ENCODE measurements around the gene TSKU. TPM values are rescaled to one million over a fixed set of nuclear protein-coding genes. Genes with fewer than 3 reads are reported as not detected.
"Not testable (repeated sequence)": the region's sequence is repeated elsewhere in the genome, so short reads cannot be mapped to it uniquely, and the experiment has no call there.

Gene TSKU, protein sequence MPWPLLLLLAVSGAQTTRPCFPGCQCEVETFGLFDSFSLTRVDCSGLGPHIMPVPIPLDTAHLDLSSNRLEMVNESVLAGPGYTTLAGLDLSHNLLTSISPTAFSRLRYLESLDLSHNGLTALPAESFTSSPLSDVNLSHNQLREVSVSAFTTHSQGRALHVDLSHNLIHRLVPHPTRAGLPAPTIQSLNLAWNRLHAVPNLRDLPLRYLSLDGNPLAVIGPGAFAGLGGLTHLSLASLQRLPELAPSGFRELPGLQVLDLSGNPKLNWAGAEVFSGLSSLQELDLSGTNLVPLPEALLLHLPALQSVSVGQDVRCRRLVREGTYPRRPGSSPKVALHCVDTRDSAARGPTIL
- total RNA-seq, result 1 to 10 TPM; 2.5 TPM

DNA sequence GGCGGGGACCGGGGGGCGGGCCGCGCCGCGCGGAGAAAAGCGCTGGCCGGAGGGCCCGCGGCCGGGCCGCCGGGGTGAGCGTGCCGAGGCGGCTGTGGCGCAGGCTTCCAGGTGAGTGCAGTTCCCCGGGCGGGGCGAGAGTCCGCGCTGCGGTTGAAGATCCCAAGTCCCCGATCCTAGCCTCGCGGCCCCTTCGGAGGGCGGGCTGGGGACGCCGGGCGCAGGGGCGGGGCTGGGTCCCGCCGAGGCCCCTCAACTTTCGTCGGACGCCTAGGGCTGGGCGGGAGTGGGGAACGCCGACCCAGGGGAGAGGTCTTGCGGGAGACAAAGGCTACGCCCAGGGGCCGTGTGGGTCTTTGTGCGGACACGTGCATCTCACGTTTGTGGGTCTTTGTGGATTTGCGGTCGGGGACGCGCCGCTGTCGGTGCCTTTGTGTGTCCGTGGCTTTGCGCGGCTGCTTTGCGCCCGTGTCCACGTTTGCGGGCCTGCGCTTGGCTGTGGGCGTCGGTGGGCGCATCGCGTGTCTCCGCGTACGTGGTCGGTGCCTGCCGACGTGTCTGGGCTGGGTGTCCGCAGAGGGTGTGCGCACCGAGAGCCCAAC, at the start of gene TSKU:
TSS of gene TSKU (plus strand) at position 63 of the 602 bp plus-strand sequence. CDS start 12,261 bp downstream, outside the sequence.
- POLR2A ChIA-PET, result no interaction called here
- Mint-ChIP-seq H3K4me1 (ENCODE audit: low read depth) (peaks cover 24% of the 10 kb centered on the region), H3K27ac (peak within 1 kb of the TSS; percentile 93), H3K36me3 (ENCODE audit: low read depth) (peaks cover 6% of the 10 kb centered on the region), H3K9me3 (ENCODE audit: insufficient read depth) (peaks cover 4% of the 10 kb centered on the region), H3K4me3 (peak within 1 kb of the TSS; percentile 94), H3K27me3 (ENCODE audit: low read depth) (peaks cover 48% of the 10 kb centered on the region)
- CTCF ChIA-PET, result interaction anchor here (0.9 kb wide), 1 partner anchor 8 kb away, joined by 3 read pairs; no protein-coding TSS in a partner anchor
- ATAC-seq, result peak; percentile 18
- no peak for DNase-seq

- CTCF ChIA-PET, result interaction anchor here (0.6 to 7.6 kb wide), 15 partner anchors 9 to 357 kb away, joined by 3 to 89 read pairs (median 5); no protein-coding TSS in a partner anchor
- POLR2A ChIA-PET; H3K9me3 Mint-ChIP-seq (ENCODE audit: insufficient read depth); H3K36me3 Mint-ChIP-seq (ENCODE audit: low read depth); H3K4me1 Mint-ChIP-seq (ENCODE audit: low read depth); H3K27ac Mint-ChIP-seq; H3K4me3 Mint-ChIP-seq: not testable (repeated sequence)
- DNase-seq (peak; percentile 54), ATAC-seq (peak; percentile 79)
- H3K27me3 Mint-ChIP-seq (ENCODE audit: low read depth), result peaks cover 10% of the 10 kb centered on the region
These were observed 49.2 kb upstream of the TSKU start for GRCh38 chr11:76733906-76734305.

DNA sequence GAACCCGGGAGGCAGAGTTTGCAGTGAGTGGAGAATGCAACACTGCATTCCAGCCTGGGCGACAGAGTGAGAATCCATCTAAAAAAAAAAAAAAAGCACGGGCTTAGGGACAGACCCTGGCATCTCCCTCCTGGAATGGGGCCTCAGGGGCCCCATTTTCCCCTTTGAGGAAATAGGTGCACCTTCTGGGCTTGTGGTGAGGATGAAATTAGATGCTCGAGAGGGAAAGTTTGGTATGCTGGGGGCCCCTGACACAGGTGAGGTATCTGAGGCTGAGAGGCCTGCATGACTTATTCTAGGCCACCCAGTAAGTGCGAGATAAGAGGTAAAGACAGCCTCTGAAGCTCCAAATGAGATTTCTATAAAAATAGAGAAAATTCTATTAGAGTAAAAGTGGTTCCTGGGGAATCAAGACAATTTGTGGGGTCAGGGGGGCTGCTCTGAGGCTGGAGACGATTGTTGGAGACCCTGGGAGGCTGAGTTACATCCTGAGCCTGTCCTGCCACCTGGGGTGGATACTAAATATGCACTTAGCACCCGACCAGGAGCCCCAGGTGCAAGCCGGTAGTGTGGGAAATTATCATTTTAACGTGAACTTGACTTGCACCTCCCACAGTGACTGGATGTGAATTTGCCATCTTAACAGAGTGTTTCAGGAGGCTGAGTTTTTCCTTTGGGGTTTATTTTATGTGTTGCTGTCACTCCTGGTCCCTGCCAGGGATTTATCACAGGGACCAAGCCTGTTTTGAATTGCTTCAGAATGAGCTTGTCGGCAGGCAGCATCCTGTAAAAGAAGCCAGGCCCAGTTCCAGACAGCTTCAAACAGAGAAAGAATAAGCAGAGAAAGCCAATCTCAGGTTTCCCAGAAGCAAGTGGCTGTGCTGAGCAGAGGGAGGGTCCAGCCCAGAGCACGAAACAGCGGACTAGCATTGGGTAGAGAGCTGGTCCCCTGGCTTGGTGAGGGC, 48.4 kb upstream of the TSKU start:
- POLR2A ChIA-PET, result no interaction called here
- H3K27ac Mint-ChIP-seq, result no peak overlapping the region
- H3K4me1 Mint-ChIP-seq (ENCODE audit: low read depth), result peaks cover 6% of the 10 kb centered on the region
- H3K9me3 Mint-ChIP-seq (ENCODE audit: insufficient read depth), result no peaks in the 10 kb centered on the region
- H3K4me3 Mint-ChIP-seq, result no peak overlapping the region
- H3K27me3 Mint-ChIP-seq (ENCODE audit: low read depth), result peaks cover 6% of the 10 kb centered on the region
- H3K36me3 Mint-ChIP-seq (ENCODE audit: low read depth), result no peaks in the 10 kb centered on the region
- CTCF ChIA-PET, result interaction anchor here (0.6 to 7.6 kb wide), 15 partner anchors 8 to 356 kb away, joined by 3 to 89 read pairs (median 5); no protein-coding TSS in a partner anchor
- DNase-seq (no peak), ATAC-seq (no peak)

DNA sequence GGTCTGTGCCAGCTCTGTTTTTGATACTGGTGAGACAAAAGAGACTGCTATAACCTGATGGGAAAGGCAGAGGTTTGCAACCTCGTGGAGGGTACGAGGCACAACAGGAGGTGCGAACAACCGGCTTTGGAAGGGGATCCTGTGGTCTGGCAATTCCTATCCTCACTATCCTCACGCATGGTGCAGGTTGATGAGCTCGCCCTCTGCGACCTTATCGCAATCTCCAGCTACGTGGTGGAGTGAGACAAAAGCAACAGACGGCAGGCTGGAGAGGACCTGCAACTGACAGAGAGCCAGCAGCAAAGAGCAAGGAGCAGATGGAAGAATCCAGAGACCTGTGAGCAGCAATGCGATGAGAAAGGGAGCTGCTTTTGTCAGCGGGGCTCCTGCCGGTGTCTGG, 47.3 kb upstream of the TSKU start:
- ChIA-PET CTCF (interaction anchor here (2.1 to 7.6 kb wide), 5 partner anchors 13 to 183 kb away, joined by 5 to 89 read pairs (median 15); no protein-coding TSS in a partner anchor), POLR2A (no interaction called here)
- H3K27me3 Mint-ChIP-seq (ENCODE audit: low read depth), result peaks cover 11% of the 10 kb centered on the region
- peaks cover 6% of the 10 kb centered on the region for H3K4me1 Mint-ChIP-seq (ENCODE audit: low read depth)
- no peaks in the 10 kb centered on the region for H3K9me3 Mint-ChIP-seq (ENCODE audit: insufficient read depth)
- ATAC-seq (no peak), DNase-seq (no peak)
- H3K4me3 Mint-ChIP-seq, result no peak overlapping the region
- no peak overlapping the region for H3K27ac Mint-ChIP-seq
- no peaks in the 10 kb centered on the region for H3K36me3 Mint-ChIP-seq (ENCODE audit: low read depth)

- peaks cover 16% of the 10 kb centered on the region for H3K27me3 Mint-ChIP-seq (ENCODE audit: low read depth)
- H3K27ac Mint-ChIP-seq, result no peak overlapping the region
- DNase-seq (no peak), ATAC-seq (no peak)
- CTCF ChIA-PET, result interaction anchor here (2.7 to 7.6 kb wide), 3 partner anchors 14 to 183 kb away, joined by 15 to 89 read pairs (median 50); no protein-coding TSS in a partner anchor
- H3K9me3 Mint-ChIP-seq (ENCODE audit: insufficient read depth), result no peaks in the 10 kb centered on the region
- H3K4me3 Mint-ChIP-seq, result no peak overlapping the region
- no peaks in the 10 kb centered on the region for H3K36me3 Mint-ChIP-seq (ENCODE audit: low read depth)
- H3K4me1 Mint-ChIP-seq (ENCODE audit: low read depth), result peaks cover 6% of the 10 kb centered on the region
- POLR2A ChIA-PET, result no interaction called here
These were observed 46.9 kb upstream of the TSKU start for GRCh38 chr11:76736266-76736665.

DNA sequence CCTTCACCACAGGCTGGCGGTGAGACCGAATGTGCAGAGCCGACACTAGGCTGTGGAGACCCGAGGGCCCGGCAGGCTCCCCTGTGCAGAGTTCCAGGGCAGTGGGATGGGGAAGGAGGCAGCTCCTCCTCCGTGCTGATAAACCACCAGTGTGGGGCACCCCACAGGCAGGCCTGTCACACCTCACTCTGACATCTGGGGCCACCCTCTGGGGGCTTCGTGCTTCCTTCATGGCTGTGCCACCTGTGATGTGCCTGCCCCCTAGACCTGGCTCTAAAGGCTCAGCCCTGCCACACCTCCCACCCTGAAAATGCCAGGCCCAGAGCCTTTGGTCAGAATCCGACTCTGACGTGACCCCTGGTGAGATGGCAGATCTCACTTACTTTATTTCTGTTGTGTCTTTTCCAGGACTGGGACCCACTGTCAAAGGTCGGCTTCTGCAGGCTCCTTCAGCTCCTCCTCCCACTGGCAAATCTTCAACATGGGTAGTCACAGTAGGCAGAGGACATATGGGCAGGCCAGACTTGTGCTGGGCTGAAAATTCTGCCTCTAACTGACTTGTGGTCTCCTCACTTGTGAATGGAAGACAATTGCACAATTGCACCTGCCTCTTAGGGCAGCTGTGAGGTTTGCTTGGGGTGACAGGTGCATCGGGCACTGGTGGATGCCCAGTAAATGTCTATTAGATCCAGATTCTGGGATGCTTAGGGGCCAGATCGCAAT, 46.2 kb upstream of the TSKU start:
- no peak for DNase-seq
- ChIA-PET CTCF (interaction anchor here (1.0 to 7.6 kb wide), 2 partner anchors 62 to 182 kb away, joined by 3 to 50 read pairs; no protein-coding TSS in a partner anchor), POLR2A (no interaction called here)
- Mint-ChIP-seq H3K4me1 (ENCODE audit: low read depth) (peaks cover 6% of the 10 kb centered on the region), H3K9me3 (ENCODE audit: insufficient read depth) (no peaks in the 10 kb centered on the region), H3K27ac (no peak overlapping the region), H3K27me3 (ENCODE audit: low read depth) (peaks cover 19% of the 10 kb centered on the region), H3K4me3 (no peak overlapping the region), H3K36me3 (ENCODE audit: low read depth) (no peaks in the 10 kb centered on the region)
- no peak for ATAC-seq

DNA sequence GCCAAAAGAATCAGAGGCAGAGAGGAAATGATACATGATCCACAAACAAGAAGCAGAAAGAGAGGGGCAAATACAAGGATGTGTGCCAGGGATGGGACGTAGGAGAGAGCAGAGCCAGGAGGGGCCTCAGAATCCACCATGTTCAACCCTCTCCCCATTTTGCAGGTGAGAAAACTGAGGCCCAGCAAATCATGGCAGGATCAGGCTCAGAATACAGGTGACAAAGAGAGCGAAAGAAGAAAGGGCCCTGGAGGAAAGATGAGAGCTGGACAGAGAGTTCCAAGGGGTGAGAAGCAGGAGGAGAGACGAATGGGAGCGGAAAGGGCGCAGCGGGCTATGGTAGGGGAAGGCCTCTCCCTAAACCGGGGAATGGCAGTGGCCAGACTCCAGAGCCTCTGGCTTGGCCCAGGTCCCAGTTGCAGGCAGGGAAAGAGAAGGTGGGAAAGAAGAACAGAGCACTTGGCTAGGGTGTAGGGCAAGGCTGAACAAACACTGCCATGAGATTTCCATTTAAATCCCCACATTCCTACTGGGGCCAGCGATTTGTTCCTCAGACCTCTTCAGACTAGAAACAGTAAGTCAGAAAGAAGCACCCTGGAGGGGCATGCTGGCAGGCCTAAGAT, 44.4 kb upstream of the TSKU start:
- ChIA-PET CTCF (no interaction called here), POLR2A (interaction anchor here (1.0 kb wide), 1 partner anchor 10 kb away, joined by 3 read pairs; no protein-coding TSS in a partner anchor)
- Mint-ChIP-seq H3K36me3 (ENCODE audit: low read depth) (no peaks in the 10 kb centered on the region), H3K9me3 (ENCODE audit: insufficient read depth) (no peaks in the 10 kb centered on the region), H3K4me3 (no peak overlapping the region), H3K27ac (no peak overlapping the region), H3K4me1 (ENCODE audit: low read depth) (peaks cover 6% of the 10 kb centered on the region), H3K27me3 (ENCODE audit: low read depth) (peaks cover 26% of the 10 kb centered on the region)
- no peak for ATAC-seq
- no peak for DNase-seq

GRCh38 chr11:76739798-76740197, 43.4 kb upstream of the TSKU start:
- peaks cover 6% of the 10 kb centered on the region for H3K4me1 Mint-ChIP-seq (ENCODE audit: low read depth)
- ATAC-seq (no peak), DNase-seq (no peak)
- CTCF ChIA-PET, result interaction anchor here (0.9 to 1.6 kb wide), 4 partner anchors 18 to 180 kb away, joined by 3 to 6 read pairs (median 3); no protein-coding TSS in a partner anchor
- H3K4me3 Mint-ChIP-seq, result no peak overlapping the region
- H3K36me3 Mint-ChIP-seq (ENCODE audit: low read depth), result no peaks in the 10 kb centered on the region
- H3K27ac Mint-ChIP-seq, result no peak overlapping the region
- no peaks in the 10 kb centered on the region for H3K9me3 Mint-ChIP-seq (ENCODE audit: insufficient read depth)
- POLR2A ChIA-PET, result no interaction called here
- peaks cover 26% of the 10 kb centered on the region for H3K27me3 Mint-ChIP-seq (ENCODE audit: low read depth)

- Mint-ChIP-seq H3K4me3 (no peak overlapping the region), H3K27ac (no peak overlapping the region), H3K9me3 (ENCODE audit: insufficient read depth) (no peaks in the 10 kb centered on the region), H3K4me1 (ENCODE audit: low read depth) (peaks cover 6% of the 10 kb centered on the region), H3K27me3 (ENCODE audit: low read depth) (peaks cover 28% of the 10 kb centered on the region), H3K36me3 (ENCODE audit: low read depth) (no peaks in the 10 kb centered on the region)
- ChIA-PET POLR2A (no interaction called here), CTCF (interaction anchor here (1.4 to 1.6 kb wide), 2 partner anchors 19 to 30 kb away, joined by 3 to 6 read pairs; no protein-coding TSS in a partner anchor)
- ATAC-seq, result no peak
- DNase-seq, result no peak
These were observed 42.4 kb upstream of the TSKU start for GRCh38 chr11:76740772-76741171.

DNA sequence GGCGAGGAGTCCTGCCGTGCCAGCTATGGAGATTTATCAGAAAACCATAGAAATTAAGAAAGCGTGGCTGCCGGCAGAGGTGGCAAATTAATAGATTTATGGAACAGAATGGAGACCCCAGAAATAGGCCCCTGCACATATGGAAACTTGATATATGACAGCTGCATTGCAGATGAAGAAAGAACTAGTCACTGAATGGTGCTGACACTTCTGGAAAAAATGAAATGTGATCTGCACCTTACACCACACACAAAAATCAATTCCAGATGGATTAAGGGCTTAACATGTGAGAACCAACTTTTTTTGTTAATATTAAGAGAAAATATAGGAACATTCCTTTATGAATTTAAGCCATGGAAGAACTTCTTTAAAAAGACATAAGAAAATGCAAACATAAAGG, 40.3 kb upstream of the TSKU start:
- ATAC-seq, result no peak
- CTCF ChIA-PET, result interaction anchor here (1.1 to 1.7 kb wide), 3 partner anchors 9 to 56 kb away, joined by 3 to 7 read pairs (median 5); no protein-coding TSS in a partner anchor
- no peaks in the 10 kb centered on the region for H3K4me1 Mint-ChIP-seq (ENCODE audit: low read depth)

More for the DNA sequence above, 40.3 kb upstream of the TSKU start:
- no peaks in the 10 kb centered on the region for H3K9me3 Mint-ChIP-seq (ENCODE audit: insufficient read depth)
- H3K4me3 Mint-ChIP-seq, result no peak overlapping the region
- no peaks in the 10 kb centered on the region for H3K36me3 Mint-ChIP-seq (ENCODE audit: low read depth)
- H3K27me3 Mint-ChIP-seq (ENCODE audit: low read depth), result peaks cover 35% of the 10 kb centered on the region
- H3K27ac Mint-ChIP-seq, result no peak overlapping the region
- POLR2A ChIA-PET, result interaction anchor here (0.6 to 0.7 kb wide), 2 partner anchors 170 to 228 kb away, joined by 3 to 4 read pairs; no protein-coding TSS in a partner anchor
- no peak for DNase-seq

Measured in activated CD8-positive, alpha-beta T cell treated with anti-CD3 and anti-CD28 coated beads, Interleukin-2, amount 10 ng/mL, durations not matched to agents 7 days and 5 days (primary cell).